BJ (cell line): ENCODE measurements around the gene CIROP. TPM values are rescaled to one million over a fixed set of nuclear protein-coding genes. Genes with fewer than 3 reads are reported as not detected.

ENCODE experiments used
- CTCF ChIA-PET: fragments of 350-600 bp; formaldehyde crosslinking; extraction: SDS; loops from one replicate; lab custom pipeline; 2021; ENCODE audit warnings: antibody characterized with exemption, inconsistent platforms; lab: Yijun Ruan, JAX
- POLR2A ChIA-PET: fragments of 300-600 bp; sonication (Branson Sonifier 250); formaldehyde crosslinking; extraction: SDS; loops from one replicate; lab custom pipeline; 2021; ENCODE audit warnings: antibody characterized with exemption; lab: Charles Lee
- DNase-seq: peaks from one replicate; pipeline ENCODE4 v3.0.0-alpha.2; 2011; ENCODE audit warnings: low read depth
- H3K27me3 ChIP-seq: 2 replicates; pipeline ENCODE4 v1.6.0; 2011; ENCODE audit warnings: low read length; ENCODE audit not compliant: control insufficient read depth, insufficient read depth
- H3K36me3 ChIP-seq: 2 replicates; pipeline ENCODE4 v1.5.1; 2011; ENCODE audit warnings: low read length; ENCODE audit not compliant: control insufficient read depth, insufficient read depth
- H3K4me3 ChIP-seq: 2 replicates; pipeline ENCODE4 v1.5.1; 2011; ENCODE audit warnings: low read depth, mild to moderate bottlenecking, control low read depth, low read length
- CTCF ChIP-seq: IDR thresholded peaks from 2 replicates; pipeline ENCODE4 v1.5.1; 2011; ENCODE audit warnings: low read depth, mild to moderate bottlenecking, control low read depth, inconsistent platforms, low read length, moderate library complexity; ENCODE audit not compliant: insufficient read depth
- polyA plus RNA-seq: library from polyadenylated mRNA; depleted of rRNA; stranded (reverse); fragments of >200 nt; gene quantifications from 2 replicates; pipeline ENCODE4 v1.2.3, GENCODE V29; 2011

The CIROP gene
- polyA plus RNA-seq, 1 experiment: 0.07 TPM

DNA sequence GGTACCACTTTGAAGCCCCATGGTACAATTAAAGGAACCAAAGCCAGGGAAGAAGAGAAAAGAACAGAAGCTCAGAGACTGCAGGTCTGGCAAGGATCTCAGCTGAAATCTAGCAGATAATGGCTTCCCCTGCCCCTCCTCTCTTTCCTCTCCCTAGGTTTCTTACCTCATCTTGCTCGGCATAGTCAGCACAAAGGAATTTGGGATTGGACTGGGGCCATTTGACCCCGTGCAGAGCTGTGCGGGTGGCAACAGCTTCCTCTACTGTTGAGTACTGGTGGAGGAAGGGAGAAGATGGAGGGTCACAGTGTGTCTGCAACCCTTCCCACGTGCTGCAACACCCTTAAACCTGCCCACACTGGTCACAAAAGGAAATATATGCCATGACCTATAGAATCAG, 42.8 kb downstream of the CIROP start:
- CTCF ChIA-PET: interaction anchor here (0.6 to 19.2 kb wide), 8 partner anchors 9 to 125 kb away, joined by 3 to 539 read pairs (median 8); partner anchors contain the start of genes ACIN1, AJUBA and C14orf119
- POLR2A ChIA-PET: interaction anchor here (0.6 to 1.2 kb wide), 3 partner anchors 18 to 145 kb away, joined by 3 to 14 read pairs (median 4); no protein-coding TSS in a partner anchor

DNA sequence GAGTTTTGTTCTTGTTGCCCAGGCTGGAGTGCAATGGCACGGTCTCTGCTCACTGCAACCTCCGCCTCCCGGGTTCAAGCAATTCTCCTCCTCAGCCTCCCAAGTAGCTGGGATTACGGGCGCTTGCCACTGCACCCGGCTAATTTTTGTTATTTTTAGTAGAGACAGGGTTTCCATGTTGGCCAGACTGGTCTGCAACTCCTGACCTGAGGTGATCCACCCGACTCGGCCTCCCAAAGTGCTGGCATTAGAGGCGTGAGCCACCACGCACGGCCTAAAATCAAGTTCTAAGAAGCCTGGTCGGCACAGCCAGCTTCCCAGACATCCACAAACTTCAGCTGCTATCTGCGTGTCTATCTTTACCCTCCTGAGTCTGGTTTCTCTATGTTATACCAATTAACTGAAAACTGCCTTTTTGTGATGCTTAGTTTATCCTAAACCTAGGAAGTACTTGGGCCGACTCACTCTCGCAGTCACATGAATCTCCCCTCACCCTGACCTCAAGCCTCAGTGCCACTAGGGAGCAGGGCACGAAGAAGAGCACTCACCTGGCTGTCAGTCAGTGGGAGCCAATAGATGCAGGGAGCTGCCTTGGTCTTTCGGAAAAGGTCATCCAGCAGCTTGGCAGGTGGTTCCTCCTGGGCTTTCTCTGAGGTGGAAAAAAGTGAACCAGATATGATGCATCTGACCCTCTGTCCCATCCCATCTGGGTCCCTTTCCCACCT, 44.1 kb downstream of the CIROP start:
- Histone ChIP-seq H3K36me3 (peaks cover 35% of the 10 kb centered on the region), H3K4me3 (no peak overlapping the region), H3K27me3 (no peaks in the 10 kb centered on the region)
- ChIA-PET POLR2A (no interaction called here), CTCF (interaction anchor here (0.6 to 19.2 kb wide), 7 partner anchors 6 to 130 kb away, joined by 3 to 539 read pairs (median 30); partner anchors contain the start of gene AJUBA)
- DNase-seq: no peak
- no peak for TF ChIP-seq CTCF

More for the DNA sequence above, 42.8 kb downstream of the CIROP start:
- no peak for TF ChIP-seq CTCF
- H3K36me3 ChIP-seq: peaks cover 39% of the 10 kb centered on the region
- no peaks in the 10 kb centered on the region for H3K27me3 ChIP-seq
- no peak overlapping the region for H3K4me3 ChIP-seq
- peak; percentile 83 for DNase-seq

DNA sequence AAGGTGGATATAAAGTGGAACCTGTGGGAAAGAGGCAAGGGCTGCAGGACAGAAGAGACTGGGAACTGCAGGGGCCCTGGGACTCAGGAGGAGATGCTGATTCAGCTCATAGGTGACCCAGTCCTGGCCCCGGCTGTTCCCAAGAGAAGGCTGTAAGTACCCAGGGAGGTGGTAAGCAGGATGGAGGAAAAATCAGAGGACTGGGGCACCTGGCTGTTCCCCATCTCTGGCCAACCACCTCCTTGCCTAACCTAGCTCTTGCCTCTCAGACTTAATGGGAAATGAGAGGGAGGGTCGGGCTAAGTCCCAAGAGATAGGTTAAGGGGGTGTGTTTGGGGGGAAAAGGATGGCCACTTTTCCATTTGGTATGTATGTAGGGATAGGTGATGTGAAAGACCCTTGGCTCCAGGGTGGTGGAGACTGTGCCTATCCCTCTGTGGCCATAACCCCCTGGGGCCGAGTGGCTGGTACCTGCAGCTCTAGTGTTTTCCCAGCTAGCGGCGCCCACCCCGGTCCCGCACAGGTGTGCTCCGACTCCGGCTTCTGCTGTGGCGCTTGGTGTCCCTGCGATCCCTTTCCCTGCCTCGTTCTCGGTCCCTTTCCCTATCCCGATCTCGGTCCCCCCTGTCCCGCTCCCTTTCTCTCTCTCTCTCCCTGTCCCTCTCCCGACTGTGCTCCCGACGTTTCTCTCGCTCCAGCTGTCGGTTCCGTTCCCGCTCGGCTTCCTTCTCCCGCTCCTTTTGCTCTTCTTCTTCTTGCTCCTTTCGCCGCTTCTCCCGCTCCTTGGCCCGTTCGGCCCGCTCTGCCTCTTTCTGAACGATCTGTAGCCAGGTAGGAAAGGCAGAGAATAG, 45.9 kb downstream of the CIROP start:
- TF ChIP-seq CTCF: no peak
- POLR2A ChIA-PET: interaction anchor here (0.5 kb wide), 1 partner anchor 76 kb away, joined by 3 read pairs; the partner anchor contains the start of gene AJUBA
- Histone ChIP-seq H3K4me3 (no peak overlapping the region), H3K27me3 (no peaks in the 10 kb centered on the region), H3K36me3 (peaks cover 30% of the 10 kb centered on the region)
- CTCF ChIA-PET: interaction anchor here (0.8 to 19.2 kb wide), 35 partner anchors 8 to 180 kb away, joined by 3 to 539 read pairs (median 6); partner anchors contain the start of genes AJUBA, PRMT5, PSMB11 and RBM23
- no peak for DNase-seq

GRCh38 chr14:23057757-23058653, 46.8 kb downstream of the CIROP start:
- POLR2A ChIA-PET: interaction anchor here (0.5 to 0.7 kb wide), 3 partner anchors 75 to 139 kb away, joined by 3 read pairs; partner anchors contain the start of genes AJUBA and RBM23
- peak; percentile 92 for TF ChIP-seq CTCF
- CTCF ChIA-PET: interaction anchor here (0.6 to 19.2 kb wide), 43 partner anchors 9 to 501 kb away, joined by 3 to 539 read pairs (median 5); partner anchors contain the start of genes ACIN1, AJUBA, C14orf119 and PPP1R3E
- DNase-seq: no peak
- H3K36me3 ChIP-seq: peaks cover 24% of the 10 kb centered on the region
- H3K4me3 ChIP-seq: peak overlapping the region; percentile 52
- no peaks in the 10 kb centered on the region for H3K27me3 ChIP-seq
